Measurements from ENCODE around the gene POLL.

DNA sequence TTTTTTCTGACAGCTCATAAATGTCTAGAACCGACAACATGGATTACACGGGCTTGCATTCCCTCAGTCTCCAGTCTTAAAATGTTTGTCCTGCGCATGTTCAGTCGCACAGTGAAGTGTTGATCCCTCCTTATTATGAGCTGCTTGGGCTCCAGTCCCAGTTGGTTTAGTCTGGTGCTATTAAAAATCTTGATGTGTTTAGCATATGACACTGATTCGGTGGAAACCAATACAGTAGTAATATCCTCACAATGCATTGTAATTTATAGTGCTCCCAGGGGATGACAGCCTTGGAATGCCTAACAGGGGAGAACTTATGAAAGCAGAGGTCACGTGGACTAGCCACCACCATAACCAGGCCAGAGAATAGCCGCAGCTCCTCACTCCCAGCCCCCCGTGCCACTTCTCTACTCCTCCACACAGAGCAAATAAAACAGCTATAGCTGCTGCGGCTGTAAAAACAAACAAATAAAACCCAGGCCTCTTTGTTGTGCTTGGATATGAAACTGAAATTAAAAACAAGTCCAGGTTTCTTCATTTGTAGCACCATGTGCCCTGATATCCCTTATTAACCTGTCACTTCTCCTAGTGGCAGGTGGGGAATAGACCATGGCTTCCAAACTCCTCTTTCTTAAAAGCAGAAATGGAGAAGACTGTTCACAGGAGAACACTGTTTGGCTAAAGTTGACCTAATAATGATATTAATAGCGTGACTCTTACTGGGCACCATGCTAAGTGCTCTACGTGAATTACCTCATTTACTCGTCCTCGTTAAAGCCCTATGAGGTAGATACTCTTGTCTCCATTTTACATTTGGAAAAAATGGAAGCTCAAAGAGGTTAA is 7.8 kb upstream of the POLL start:
- TF ChIP-seq, protein P1, sequence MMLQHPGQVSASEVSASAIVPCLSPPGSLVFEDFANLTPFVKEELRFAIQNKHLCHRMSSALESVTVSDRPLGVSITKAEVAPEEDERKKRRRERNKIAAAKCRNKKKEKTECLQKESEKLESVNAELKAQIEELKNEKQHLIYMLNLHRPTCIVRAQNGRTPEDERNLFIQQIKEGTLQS (IDR thresholded peaks at IDR 0.05), result no peak
- TF ChIP-seq CEBPB (IDR thresholded peaks at IDR 0.05; ENCODE audit: low read depth) (no peak), ZNF274 (IDR thresholded peaks at IDR 0.05; ENCODE audit: low read depth, low read length) (no peak), POLR2AphosphoS5 (IDR thresholded peaks at IDR 0.05; ENCODE audit: low read depth, low read length) (no peak), EZH2phosphoT487 (IDR thresholded peaks at IDR 0.05; ENCODE audit: borderline replicate concordance) (no peak), RAD21 (IDR thresholded peaks at IDR 0.05; ENCODE audit: low read depth) (no peak), SIN3A (IDR thresholded peaks at IDR 0.05; ENCODE audit: low read depth) (no peak), POLR2A (IDR thresholded peaks at IDR 0.05; ENCODE audit: borderline replicate concordance, extremely low read depth, insufficient read depth, insufficient read length) (no peak), EZH2 (IDR thresholded peaks at IDR 0.05) (no peak), ELF1 (IDR thresholded peaks at IDR 0.05; ENCODE audit: borderline replicate concordance, low read depth) (no peak)
- TF ChIP-seq, protein P2, sequence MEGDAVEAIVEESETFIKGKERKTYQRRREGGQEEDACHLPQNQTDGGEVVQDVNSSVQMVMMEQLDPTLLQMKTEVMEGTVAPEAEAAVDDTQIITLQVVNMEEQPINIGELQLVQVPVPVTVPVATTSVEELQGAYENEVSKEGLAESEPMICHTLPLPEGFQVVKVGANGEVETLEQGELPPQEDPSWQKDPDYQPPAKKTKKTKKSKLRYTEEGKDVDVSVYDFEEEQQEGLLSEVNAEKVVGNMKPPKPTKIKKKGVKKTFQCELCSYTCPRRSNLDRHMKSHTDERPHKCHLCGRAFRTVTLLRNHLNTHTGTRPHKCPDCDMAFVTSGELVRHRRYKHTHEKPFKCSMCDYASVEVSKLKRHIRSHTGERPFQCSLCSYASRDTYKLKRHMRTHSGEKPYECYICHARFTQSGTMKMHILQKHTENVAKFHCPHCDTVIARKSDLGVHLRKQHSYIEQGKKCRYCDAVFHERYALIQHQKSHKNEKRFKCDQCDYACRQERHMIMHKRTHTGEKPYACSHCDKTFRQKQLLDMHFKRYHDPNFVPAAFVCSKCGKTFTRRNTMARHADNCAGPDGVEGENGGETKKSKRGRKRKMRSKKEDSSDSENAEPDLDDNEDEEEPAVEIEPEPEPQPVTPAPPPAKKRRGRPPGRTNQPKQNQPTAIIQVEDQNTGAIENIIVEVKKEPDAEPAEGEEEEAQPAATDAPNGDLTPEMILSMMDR (IDR thresholded peaks at IDR 0.05 in 2 of 3, conservative IDR thresholded peaks at IDR 0.05 in 1 of 3; ENCODE audit: borderline replicate concordance in 1 of 3, insufficient read depth in 1 of 3, low read depth in 2 of 3, low read length in 2 of 3), result 0 out of 6 replicates have a peak, but pooled peaks of 1 of the 3 experiments have one; percentile 4
